ENCODE results near the gene FIGLA.

DNA sequence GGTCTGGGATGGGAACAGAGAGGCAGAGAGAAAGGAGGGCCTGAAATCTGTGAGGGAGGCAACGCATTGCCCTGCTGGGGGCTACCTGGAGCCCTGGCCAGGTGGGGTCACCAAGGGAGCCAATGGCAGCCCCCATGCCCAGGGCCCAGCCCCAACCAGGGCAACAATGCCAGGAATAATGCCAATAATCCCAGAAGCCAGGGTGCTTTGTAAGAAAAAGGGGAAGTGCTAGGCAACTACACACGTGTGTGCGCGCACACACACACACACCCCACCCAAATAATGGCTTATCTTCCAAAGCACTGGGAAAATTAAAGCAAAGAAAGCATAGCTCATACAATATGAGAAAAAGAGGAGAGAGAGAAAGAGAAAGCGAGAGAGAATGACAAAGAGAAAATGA, 36.9 kb upstream of the FIGLA start:
- TF ChIP-seq CTCF (conservative IDR thresholded peaks at IDR 0.05) (no peak), ZFX (IDR thresholded peaks at IDR 0.05) (no peak)

Measured in C4-2B (cell line).